SJSA1 (cell line): ENCODE measurements around the gene LRRFIP1. TPM values are rescaled to one million over a fixed set of nuclear protein-coding genes. Genes with fewer than 3 reads are reported as not detected.
A peak's percentile ranks its signal among the peaks of the same experiment; 100 is the strongest.

Source experiments
- DNase-seq, 2 experiments: peaks; one replicate each; pipeline ENCODE4 v3.0.0-alpha.2; 2015 to 2020; ENCODE audit warnings: low spot score in 2 of 2, low read depth in 1 of 2
- H3K27ac ChIP-seq: fragments of 250-450 bp; sonication (Bioruptor Pico); 2 replicates; pipeline ENCODE4 v1.5.1; 2020; ENCODE audit warnings: mild to moderate bottlenecking, moderate library complexity
- H3K27me3 ChIP-seq: fragments of 250-450 bp; sonication (Bioruptor Pico); replicated peaks from 2 replicates; pipeline ENCODE4 v1.5.1; 2020; ENCODE audit warnings: mild to moderate bottlenecking, moderate library complexity
- H3K36me3 ChIP-seq: fragments of 250-450 bp; sonication (Bioruptor Pico); 2 replicates; pipeline ENCODE4 v1.5.1; 2020; ENCODE audit warnings: mild to moderate bottlenecking
- H3K4me1 ChIP-seq: fragments of 250-450 bp; sonication (Bioruptor Pico); replicated peaks from 2 replicates; pipeline ENCODE4 v1.6.1; 2021; ENCODE audit warnings: mild to moderate bottlenecking
- H3K4me3 ChIP-seq: fragments of 250-450 bp; sonication (Bioruptor Pico); 2 replicates; pipeline ENCODE4 v1.5.1; 2020; ENCODE audit warnings: mild to moderate bottlenecking
- H3K9me3 ChIP-seq: fragments of 250-450 bp; sonication (Bioruptor Pico); replicated peaks from 2 replicates; pipeline ENCODE4 v1.5.1; 2020; ENCODE audit warnings: mild to moderate bottlenecking
- total RNA-seq: library from RNA; depleted of rRNA; stranded (reverse); fragments of >200 nt; shearing (Covaris generic); gene quantifications from 2 replicates; pipeline ENCODE4 v1.2.3, GENCODE V29; 2014

The LRRFIP1 gene
- total RNA-seq, 1 experiment from 2014 or later = 76.7 TPM

DNA sequence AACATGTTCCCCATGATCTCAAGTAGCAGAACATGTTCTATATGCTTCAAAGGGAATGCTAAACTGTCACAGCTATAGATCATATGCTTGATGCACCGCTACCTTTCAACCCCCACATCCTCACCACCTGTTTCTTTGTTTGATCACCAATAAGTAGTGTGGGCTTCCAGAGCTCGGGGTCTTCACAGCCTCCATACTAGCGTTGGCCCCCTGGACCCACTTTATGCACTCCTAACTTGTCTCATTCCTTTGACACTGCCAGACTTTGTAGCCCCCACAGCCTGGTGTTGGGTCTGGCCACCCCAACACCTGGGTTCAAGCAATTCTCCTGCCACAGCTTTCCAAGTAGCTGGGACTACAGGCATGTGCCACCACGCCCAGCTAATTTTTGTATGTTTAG lies 159.5 kb downstream of the LRRFIP1 start:
- Histone ChIP-seq H3K4me3 (no peak overlapping the region), H3K4me1 (peaks cover 5% of the 10 kb centered on the region; the same call in 1 of the 2 replicates), H3K27ac (no peak overlapping the region), H3K36me3 (peaks cover 9% of the 10 kb centered on the region), H3K27me3 (no peaks in the 10 kb centered on the region), H3K9me3 (peaks cover 2% of the 10 kb centered on the region; the same call in 1 of the 2 replicates)
- DNase-seq = no peak

DNA sequence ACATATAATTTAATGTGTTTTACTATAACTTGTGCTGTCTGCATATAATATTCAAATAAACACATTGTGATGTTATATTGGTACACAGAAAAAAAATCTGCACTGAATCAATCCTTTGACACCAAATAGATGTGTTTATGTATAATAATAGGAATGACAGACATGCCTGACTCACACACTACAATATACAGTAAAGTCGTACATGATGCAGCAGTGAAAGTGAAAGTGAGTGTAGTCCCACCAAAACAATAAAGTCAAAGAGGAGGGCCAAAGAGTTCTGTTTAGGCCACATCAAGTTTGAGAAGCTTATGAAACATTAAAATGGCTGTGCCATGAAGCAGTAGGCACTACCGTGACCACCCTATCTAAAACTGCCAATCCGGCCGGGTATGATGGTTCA lies 163.0 kb downstream of the LRRFIP1 start:
- H3K27ac ChIP-seq = no peak overlapping the region
- H3K27me3 ChIP-seq = no peaks in the 10 kb centered on the region
- peaks cover 2% of the 10 kb centered on the region; the same call in 1 of the 2 replicates for H3K9me3 ChIP-seq
- no peaks in the 10 kb centered on the region; the same call in 1 of the 2 replicates for H3K36me3 ChIP-seq
- DNase-seq = peak in 1 of 2 experiments; percentile 37
- H3K4me1 ChIP-seq = peaks cover 5% of the 10 kb centered on the region; the same call in 1 of the 2 replicates
- H3K4me3 ChIP-seq = no peak overlapping the region

DNA sequence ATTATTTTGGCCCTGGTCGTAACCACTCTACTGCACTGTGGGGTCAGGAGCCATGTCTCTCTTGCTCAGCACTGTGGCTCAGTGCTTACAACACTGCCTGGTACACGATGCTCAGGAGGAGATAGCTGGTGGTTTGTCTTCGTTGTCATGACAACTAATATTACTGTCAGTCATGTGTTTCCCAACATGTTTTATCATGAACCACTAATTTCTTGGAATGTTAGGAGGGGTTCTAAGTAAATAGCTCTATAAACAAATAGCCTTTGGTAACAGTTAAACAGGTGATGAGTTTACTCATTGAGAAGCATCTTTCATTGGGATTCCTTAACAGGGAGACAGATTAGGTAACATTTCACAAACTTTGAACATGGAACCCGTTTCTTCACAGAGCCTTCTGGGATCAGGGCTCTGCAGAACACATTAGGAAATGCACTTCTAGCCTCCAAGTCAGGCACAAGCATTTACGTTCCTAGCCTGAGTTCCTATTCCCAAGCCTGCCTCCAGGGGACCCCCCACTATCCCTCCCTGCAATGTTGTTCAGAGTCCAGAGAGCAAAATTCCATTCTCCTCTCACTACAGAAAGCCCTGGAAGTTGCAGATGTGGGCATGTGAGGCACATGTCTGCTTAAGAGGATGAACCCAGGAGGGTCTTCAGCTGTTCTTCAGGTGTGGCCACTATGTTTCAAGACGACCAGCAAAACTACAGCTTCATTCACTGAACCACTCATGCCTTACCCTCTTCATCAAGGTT lies 164.8 kb downstream of the LRRFIP1 start:
- DNase-seq = no peak
- Histone ChIP-seq H3K4me3 (no peak overlapping the region), H3K27me3 (no peaks in the 10 kb centered on the region), H3K36me3 (no peaks in the 10 kb centered on the region), H3K27ac (no peak overlapping the region), H3K9me3 (no peaks in the 10 kb centered on the region), H3K4me1 (peaks cover 5% of the 10 kb centered on the region; the same call in 1 of the 2 replicates)

DNA sequence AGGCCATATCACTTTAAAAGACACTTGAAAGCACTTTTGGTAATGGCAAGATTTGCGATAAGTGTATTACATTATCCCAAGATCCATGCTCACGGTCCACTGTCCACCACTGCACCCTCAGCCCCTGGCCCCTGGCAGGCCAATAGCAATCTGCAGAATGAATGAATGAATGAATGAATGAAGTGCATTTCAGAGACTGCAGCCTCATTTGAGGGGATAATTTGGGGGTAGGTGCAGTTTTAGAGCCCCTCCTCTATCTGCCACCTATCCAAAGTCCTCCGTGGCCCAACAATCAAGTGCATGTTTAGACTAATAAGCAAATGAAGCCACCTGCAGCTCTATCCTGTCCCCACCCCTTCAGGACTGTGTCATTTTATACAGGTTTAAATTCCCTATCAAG lies 169.9 kb downstream of the LRRFIP1 start:
- no peaks in the 10 kb centered on the region for H3K4me1 ChIP-seq
- DNase-seq = no peak
- no peaks in the 10 kb centered on the region for H3K9me3 ChIP-seq
- no peak overlapping the region for H3K4me3 ChIP-seq
- no peak overlapping the region for H3K27ac ChIP-seq
- no peaks in the 10 kb centered on the region for H3K36me3 ChIP-seq
- no peaks in the 10 kb centered on the region for H3K27me3 ChIP-seq

DNA sequence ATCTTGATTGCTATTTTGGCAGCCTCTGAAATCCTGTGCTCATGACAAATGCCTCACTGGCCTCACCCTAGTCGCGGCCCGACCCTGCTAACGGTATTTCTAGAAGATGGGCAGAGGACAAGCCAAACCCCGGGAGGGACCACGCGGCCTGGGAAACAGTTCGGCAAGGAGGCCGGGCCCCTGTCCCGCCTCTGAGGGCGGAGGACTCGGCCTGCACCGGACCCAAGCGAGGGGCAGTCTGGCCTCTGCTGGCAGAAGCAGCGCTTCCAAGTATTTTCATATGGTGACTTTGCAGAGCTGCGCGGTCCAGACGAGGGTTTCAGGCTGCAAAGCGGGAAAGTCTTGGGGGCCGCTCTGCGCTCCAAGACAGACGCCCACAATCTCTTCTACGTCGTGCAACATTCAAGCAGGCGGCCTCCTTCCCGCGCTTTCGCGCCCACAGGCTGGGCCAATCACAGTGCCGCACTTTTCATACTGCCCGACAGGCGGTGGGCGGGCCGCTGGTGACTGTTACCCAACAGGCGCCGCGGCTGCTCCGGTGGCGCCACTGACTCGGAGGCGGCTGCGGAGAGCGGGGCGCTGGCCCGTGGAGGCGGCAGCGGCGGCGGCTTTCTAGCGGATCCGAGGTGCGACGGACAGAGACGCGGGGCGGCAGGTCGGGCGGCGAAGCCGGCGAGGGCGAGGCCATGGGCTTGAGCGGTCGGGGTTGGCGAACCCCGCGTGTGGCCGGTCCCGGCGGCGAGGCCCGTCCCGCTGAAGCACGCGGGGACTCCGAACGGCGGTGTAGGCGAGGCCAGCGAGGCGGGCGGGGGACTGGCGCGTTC lies 171.1 kb downstream of the LRRFIP1 start, which contains the start of gene RBM44:
Gene RBM44, plus strand, starts transcription at position 544 of the 824 bp plus-strand sequence. CDS start 14,831 bp downstream, outside the sequence.
- no peak within 1 kb of the TSS for H3K27ac ChIP-seq
- no peaks in the 10 kb centered on the region for H3K27me3 ChIP-seq
- no peaks in the 10 kb centered on the region for H3K9me3 ChIP-seq
- no peak within 1 kb of the TSS for H3K4me3 ChIP-seq
- no peaks in the 10 kb centered on the region for H3K4me1 ChIP-seq
- no peaks in the 10 kb centered on the region for H3K36me3 ChIP-seq
- DNase-seq = no peak

DNA sequence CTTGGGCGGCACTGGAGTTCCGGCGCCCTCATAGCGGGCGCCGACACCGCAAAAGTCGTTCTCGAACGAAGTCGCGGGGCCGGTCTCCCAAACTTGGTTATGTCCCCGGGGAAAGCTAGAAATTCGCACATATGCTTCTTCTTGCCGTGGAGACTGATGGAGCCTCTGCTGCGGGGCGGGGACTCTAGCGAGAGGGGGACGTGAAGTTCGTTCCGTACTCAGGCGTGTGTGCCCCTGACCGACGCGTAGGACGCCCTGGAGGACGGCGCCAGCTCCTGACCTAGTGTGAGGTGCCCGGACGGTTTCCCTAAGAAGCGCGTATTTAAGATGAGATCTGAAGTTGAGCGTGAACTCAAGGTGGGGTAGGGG lies 171.7 kb downstream of the LRRFIP1 start:
- no peak overlapping the region for H3K27ac ChIP-seq
- H3K9me3 ChIP-seq = no peaks in the 10 kb centered on the region
- H3K27me3 ChIP-seq = no peaks in the 10 kb centered on the region
- H3K36me3 ChIP-seq = no peaks in the 10 kb centered on the region
- no peak overlapping the region for H3K4me3 ChIP-seq
- no peak for DNase-seq
- no peaks in the 10 kb centered on the region for H3K4me1 ChIP-seq

DNA sequence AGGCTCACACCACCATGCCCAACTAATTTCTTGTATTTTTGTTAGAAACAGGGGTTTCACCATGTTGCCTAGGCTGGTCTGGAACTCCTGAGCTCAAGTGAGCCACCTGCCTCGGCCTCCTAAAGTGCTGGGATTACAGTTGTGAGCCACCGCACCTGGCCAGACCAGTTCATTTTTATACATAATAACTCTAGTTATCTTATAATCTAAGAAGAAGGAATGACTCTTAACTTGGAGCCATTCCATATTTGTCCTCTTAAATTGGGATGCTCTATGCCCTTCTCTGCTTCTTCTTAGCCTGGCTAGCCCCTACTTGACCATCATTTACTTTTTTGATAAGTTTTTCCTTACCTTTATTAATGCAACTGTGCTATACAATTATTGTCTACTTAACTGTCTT lies 174.1 kb downstream of the LRRFIP1 start:
- Histone ChIP-seq H3K36me3 (no peaks in the 10 kb centered on the region), H3K4me3 (no peak overlapping the region), H3K27ac (no peak overlapping the region), H3K27me3 (0 out of 2 replicates have a peak, but pooled peaks cover 5% of the 10 kb centered on the region), H3K4me1 (no peaks in the 10 kb centered on the region), H3K9me3 (no peaks in the 10 kb centered on the region)
- no peak for DNase-seq

DNA sequence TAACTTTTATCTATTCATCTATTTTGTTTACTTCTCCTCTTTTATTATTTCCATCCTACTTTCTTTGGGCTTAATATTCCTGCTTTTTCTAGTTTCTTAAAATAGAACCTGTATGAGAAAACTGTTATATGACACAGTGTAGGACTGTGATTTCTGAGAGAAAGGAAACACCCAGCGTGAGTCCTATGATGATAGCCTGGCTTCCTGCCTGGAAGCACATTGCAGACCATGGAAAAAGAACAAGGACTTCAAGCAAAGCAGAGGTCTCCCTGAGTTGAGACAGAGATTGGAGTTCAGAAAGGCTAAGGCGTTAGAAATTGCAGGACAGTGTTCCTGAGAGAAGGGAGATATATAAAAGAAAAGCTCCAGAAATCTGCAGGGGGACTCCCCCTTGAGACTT lies 178.9 kb downstream of the LRRFIP1 start:
- H3K4me1 ChIP-seq = no peaks in the 10 kb centered on the region
- no peak overlapping the region for H3K4me3 ChIP-seq
- H3K27ac ChIP-seq = no peak overlapping the region
- no peak for DNase-seq
- peaks cover 20% of the 10 kb centered on the region; the same call in 1 of the 2 replicates for H3K27me3 ChIP-seq
- no peaks in the 10 kb centered on the region for H3K9me3 ChIP-seq
- H3K36me3 ChIP-seq = no peaks in the 10 kb centered on the region

DNA sequence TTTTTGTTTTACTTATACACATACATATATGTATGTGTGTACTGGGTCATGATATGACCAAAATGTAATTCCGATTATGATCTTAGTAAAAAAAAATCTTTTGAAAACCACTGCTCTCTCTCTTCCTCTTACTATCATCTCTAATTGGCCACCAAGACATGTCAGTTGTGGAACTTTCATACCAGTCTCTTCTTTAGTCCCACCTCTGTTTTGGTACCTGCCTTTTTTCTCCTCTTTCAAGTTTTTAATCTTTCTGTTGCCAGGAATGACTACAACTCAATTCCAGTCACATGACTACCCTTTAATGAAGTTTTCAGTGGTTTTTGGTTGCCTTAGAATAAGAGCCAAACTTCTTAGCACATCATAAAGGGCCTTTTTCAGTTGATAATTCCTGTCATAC lies 188.2 kb downstream of the LRRFIP1 start:
- DNase-seq = no peak
- H3K27ac ChIP-seq = no peak overlapping the region
- H3K27me3 ChIP-seq = peaks cover 54% of the 10 kb centered on the region
- no peaks in the 10 kb centered on the region for H3K9me3 ChIP-seq
- no peaks in the 10 kb centered on the region for H3K36me3 ChIP-seq
- no peaks in the 10 kb centered on the region for H3K4me1 ChIP-seq
- no peak overlapping the region for H3K4me3 ChIP-seq

DNA sequence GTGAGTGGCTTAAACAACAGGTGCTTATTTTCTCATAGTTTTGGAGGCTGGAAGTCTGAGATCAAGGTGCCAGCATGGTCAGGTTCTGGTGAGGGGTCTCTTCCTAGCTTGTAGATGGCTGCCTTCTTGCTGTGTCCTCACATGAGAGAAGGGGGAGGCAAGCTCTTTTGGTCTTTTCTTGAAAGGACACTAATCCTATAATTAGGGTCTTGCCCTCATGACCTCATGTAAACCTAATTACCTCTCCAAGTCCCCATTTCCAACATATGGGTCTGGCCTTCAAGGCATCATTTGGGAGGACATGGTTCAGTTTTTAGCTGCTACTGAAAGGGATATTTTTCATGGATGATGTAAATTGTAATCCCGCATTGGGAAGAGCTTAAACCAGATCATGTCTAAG lies 189.1 kb downstream of the LRRFIP1 start:
- no peak for DNase-seq
- H3K9me3 ChIP-seq = no peaks in the 10 kb centered on the region
- no peaks in the 10 kb centered on the region for H3K4me1 ChIP-seq

DNA sequence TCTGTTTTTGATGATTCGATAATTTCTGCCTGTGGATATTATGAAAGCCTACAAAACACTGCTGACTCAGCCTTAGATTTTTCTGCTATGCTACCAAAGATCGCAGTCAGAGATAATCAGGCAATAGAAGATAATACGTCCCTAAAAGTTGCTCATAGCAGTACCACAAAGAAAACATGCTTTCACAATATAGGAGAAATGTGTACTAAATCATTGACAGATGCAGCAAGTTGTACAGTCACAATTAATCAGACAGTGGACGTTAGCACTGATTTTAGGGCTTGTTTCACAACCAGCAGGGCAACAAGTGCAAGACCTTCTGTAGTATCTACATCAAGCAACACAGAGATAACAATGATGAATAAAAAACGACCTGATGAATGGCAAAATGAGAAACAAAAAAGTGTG lies 190.7 kb downstream of the LRRFIP1 start:
- H3K9me3 ChIP-seq = no peaks in the 10 kb centered on the region
- no peaks in the 10 kb centered on the region for H3K4me1 ChIP-seq
- no peak for DNase-seq
- H3K36me3 ChIP-seq = no peaks in the 10 kb centered on the region
- no peak overlapping the region for H3K4me3 ChIP-seq
- H3K27ac ChIP-seq = no peak overlapping the region
- H3K27me3 ChIP-seq = peaks cover 43% of the 10 kb centered on the region

More for the DNA sequence above, 189.1 kb downstream of the LRRFIP1 start:
- Histone ChIP-seq H3K36me3 (no peaks in the 10 kb centered on the region), H3K27me3 (peaks cover 52% of the 10 kb centered on the region), H3K4me3 (no peak overlapping the region), H3K27ac (no peak overlapping the region)

DNA sequence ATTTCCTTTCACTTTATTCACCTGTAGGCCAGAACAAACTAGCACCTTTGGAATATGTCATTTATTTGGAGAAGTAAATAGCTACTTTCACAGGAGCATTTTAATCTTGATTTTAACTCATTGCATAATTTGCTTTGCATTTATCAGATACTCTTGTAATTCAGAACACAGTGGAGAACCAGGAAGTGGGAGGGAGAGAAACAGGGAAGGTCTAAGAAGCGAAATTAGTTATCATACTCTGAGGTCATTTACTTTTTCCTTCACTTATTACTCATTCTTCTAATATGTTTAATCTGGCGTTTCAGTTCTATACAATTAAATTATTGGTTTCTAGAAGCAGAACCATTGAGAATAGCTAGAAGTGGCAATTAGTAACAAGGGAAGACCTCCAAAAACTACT lies 191.8 kb downstream of the LRRFIP1 start:
- Histone ChIP-seq H3K27ac (no peak overlapping the region), H3K4me1 (no peaks in the 10 kb centered on the region), H3K9me3 (no peaks in the 10 kb centered on the region), H3K27me3 (peaks cover 36% of the 10 kb centered on the region), H3K36me3 (no peaks in the 10 kb centered on the region), H3K4me3 (no peak overlapping the region)
- no peak for DNase-seq

DNA sequence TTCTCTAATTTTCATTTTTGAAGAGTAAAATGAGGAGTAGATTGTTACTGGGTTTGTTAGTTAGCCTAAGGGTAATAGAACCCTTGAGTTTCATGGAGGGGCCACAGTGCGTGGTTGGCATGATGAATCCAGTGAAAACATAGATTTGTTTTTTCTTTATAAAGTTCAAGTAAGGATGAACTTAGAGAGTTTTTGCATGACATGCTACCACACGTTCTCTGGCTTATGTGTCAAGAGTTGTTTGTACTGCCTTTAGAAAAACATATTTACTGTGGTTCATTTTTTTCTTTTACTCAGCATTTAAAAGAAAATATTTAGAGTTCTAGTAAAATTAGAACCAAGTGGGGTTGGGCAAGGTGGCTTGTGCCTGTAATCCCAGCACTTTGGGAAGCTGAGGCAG lies 193.0 kb downstream of the LRRFIP1 start:
- H3K27ac ChIP-seq = no peak overlapping the region
- H3K36me3 ChIP-seq = no peaks in the 10 kb centered on the region
- H3K4me3 ChIP-seq = no peak overlapping the region
- H3K9me3 ChIP-seq = no peaks in the 10 kb centered on the region
- peaks cover 30% of the 10 kb centered on the region for H3K27me3 ChIP-seq
- H3K4me1 ChIP-seq = no peaks in the 10 kb centered on the region
- DNase-seq = no peak

DNA sequence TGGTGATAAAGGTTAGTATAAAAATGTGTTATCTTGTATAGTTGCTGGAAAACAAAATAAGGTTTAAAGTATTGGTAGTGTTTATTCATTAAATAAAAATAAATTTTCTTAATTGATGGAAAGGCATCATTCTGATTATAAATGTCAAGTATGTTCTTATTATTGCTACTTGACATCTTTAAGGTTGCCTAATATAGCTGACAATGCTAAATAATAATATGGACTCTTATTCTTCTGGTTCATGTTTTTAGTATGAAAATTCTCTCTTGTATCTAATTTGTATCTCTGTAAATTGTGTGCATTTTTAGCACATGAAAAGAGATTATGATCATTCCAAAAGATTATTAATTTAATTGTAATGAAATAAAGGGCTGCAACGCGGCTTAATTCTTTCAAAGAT lies 196.2 kb downstream of the LRRFIP1 start:
- H3K27ac ChIP-seq = no peak overlapping the region
- H3K36me3 ChIP-seq = no peaks in the 10 kb centered on the region
- no peaks in the 10 kb centered on the region for H3K9me3 ChIP-seq
- H3K4me3 ChIP-seq = no peak overlapping the region
- H3K27me3 ChIP-seq = peaks cover 19% of the 10 kb centered on the region
- no peaks in the 10 kb centered on the region for H3K4me1 ChIP-seq
- DNase-seq = no peak
